Measurements from ENCODE around the gene ITK. TPM values are rescaled to one million over a fixed set of nuclear protein-coding genes. Genes with fewer than 3 reads are reported as not detected.
A peak's percentile ranks its signal among the peaks of the same experiment; 100 is the strongest.

ITK gene
- total RNA-seq, 4 donors from 2014 or later = 0.80 to 6.3 (median 1.6) TPM

- no peak overlapping the region for H3K4me3 ChIP-seq
- no peaks in the 10 kb centered on the region for H3K4me1 ChIP-seq
- no peak for TF ChIP-seq POLR2AphosphoS5 (IDR thresholded peaks at IDR 0.05)
- no peak for TF ChIP-seq EP300 (IDR thresholded peaks at IDR 0.05)
- TF ChIP-seq POLR2A (IDR thresholded peaks at IDR 0.05; ENCODE audit: low read depth) = no peak
- TF ChIP-seq, protein P1, sequence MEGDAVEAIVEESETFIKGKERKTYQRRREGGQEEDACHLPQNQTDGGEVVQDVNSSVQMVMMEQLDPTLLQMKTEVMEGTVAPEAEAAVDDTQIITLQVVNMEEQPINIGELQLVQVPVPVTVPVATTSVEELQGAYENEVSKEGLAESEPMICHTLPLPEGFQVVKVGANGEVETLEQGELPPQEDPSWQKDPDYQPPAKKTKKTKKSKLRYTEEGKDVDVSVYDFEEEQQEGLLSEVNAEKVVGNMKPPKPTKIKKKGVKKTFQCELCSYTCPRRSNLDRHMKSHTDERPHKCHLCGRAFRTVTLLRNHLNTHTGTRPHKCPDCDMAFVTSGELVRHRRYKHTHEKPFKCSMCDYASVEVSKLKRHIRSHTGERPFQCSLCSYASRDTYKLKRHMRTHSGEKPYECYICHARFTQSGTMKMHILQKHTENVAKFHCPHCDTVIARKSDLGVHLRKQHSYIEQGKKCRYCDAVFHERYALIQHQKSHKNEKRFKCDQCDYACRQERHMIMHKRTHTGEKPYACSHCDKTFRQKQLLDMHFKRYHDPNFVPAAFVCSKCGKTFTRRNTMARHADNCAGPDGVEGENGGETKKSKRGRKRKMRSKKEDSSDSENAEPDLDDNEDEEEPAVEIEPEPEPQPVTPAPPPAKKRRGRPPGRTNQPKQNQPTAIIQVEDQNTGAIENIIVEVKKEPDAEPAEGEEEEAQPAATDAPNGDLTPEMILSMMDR (IDR thresholded peaks at IDR 0.05) = no peak
- H3K27me3 ChIP-seq = peaks cover 0 to 23% (median 0%) of the 10 kb centered on the region in 4 donors
- intact Hi-C loops (cut with DNase I) = no loop called here
- peaks cover 0 to 6% (median 0%) of the 10 kb centered on the region in 4 donors for H3K9me3 ChIP-seq
- H3K27ac ChIP-seq (replicated peaks in 1 of 4) = no peak overlapping the region
- no peaks in the 10 kb centered on the region for H3K36me3 ChIP-seq
- 83% methylated on average over 12 of the region's 12 CpGs for WGBS
- peak; percentile 72 for DNase-seq (ENCODE audit: extremely low spot score)
Observed at GRCh38 chr5:157186309-157187045, 5.8 kb downstream of the ITK start.

DNA sequence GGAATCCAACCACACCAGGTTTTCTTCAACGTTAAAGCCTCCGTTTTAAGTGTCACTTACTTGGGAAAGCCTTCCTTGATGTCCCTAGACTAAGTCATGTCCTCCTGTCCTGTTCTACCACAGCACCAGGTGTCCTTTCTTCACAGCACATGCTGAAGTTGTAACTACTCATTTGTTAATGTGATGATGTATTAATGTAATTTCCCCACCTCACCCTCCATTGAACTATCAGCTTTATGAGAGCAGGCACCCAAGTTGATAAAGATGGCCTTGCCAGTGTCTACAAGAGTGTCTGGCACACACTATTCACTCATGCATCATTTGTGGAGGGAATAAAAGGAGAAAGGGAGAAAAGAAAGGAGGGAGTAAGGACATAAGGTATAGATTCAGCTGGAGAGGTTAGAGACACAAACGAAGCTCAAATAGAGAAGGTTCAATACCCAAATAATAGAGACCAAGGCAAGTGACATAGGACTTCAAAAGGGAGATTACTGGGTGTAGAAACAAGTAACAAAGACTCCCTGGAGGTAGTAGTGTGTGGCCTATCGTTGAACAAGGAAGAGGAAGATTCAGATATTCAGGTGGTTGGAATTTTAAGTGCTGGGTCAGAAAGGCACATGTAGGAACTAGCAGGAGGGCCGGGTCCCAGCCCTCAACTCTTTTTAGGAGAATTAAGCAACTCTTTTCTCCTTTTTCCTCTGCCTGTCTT is 6.6 kb downstream of the ITK start:
- H3K27me3 ChIP-seq = peaks cover 0 to 23% (median 0%) of the 10 kb centered on the region in 4 donors
- no peaks in the 10 kb centered on the region for H3K36me3 ChIP-seq
- no peaks in the 10 kb centered on the region for H3K4me1 ChIP-seq
- DNase-seq (ENCODE audit: extremely low spot score) = no peak
- TF ChIP-seq, protein P1 (IDR thresholded peaks at IDR 0.05) = no peak
- no peak for TF ChIP-seq POLR2A (IDR thresholded peaks at IDR 0.05; ENCODE audit: low read depth)
- no peak for TF ChIP-seq EP300 (IDR thresholded peaks at IDR 0.05)
- no peak for TF ChIP-seq POLR2AphosphoS5 (IDR thresholded peaks at IDR 0.05)
- no peak overlapping the region for H3K4me3 ChIP-seq
- no peak overlapping the region for H3K27ac ChIP-seq (replicated peaks in 1 of 4)
- intact Hi-C loops (cut with DNase I) = no loop called here
- peaks cover 0 to 6% (median 0%) of the 10 kb centered on the region in 4 donors for H3K9me3 ChIP-seq
- 67% methylated on average over 5 of the region's 5 CpGs for WGBS

- peaks cover 0 to 7% (median 3%) of the 10 kb centered on the region in 4 donors for H3K9me3 ChIP-seq
- peaks cover 0 to 26% (median 0%) of the 10 kb centered on the region in 4 donors for H3K27me3 ChIP-seq
- no peak overlapping the region for H3K4me3 ChIP-seq
- H3K36me3 ChIP-seq = no peaks in the 10 kb centered on the region
- no peak overlapping the region for H3K27ac ChIP-seq (replicated peaks in 1 of 4)
- peak; percentile 80 for DNase-seq (ENCODE audit: extremely low spot score)
- no peaks in the 10 kb centered on the region for H3K4me1 ChIP-seq
- intact Hi-C loops (cut with DNase I) = no loop called here
- TF ChIP-seq POLR2AphosphoS5 (IDR thresholded peaks at IDR 0.05) (no peak), EP300 (IDR thresholded peaks at IDR 0.05) (no peak)
Observed at GRCh38 chr5:157188270-157188669, 7.6 kb downstream of the ITK start.

GRCh38 chr5:157189223-157189622 is 8.6 kb downstream of the ITK start:
- Histone ChIP-seq H3K27me3 (peaks cover 0 to 17% (median 0%) of the 10 kb centered on the region in 4 donors), H3K36me3 (no peaks in the 10 kb centered on the region), H3K4me1 (no peaks in the 10 kb centered on the region), H3K4me3 (no peak overlapping the region), H3K9me3 (peaks cover 0 to 7% (median 1%) of the 10 kb centered on the region in 4 donors), H3K27ac (replicated peaks in 1 of 4) (no peak overlapping the region)
- intact Hi-C loops (cut with DNase I) = no loop called here
- no peak for TF ChIP-seq POLR2A (IDR thresholded peaks at IDR 0.05; ENCODE audit: low read depth)
- TF ChIP-seq EP300 (IDR thresholded peaks at IDR 0.05) = no peak
- TF ChIP-seq, protein P1 (IDR thresholded peaks at IDR 0.05) = no peak
- TF ChIP-seq POLR2AphosphoS5 (IDR thresholded peaks at IDR 0.05) = no peak
- DNase-seq (ENCODE audit: extremely low spot score) = peak; percentile 74
- 89% methylated on average over 7 of the region's 7 CpGs for WGBS

- H3K27ac ChIP-seq (replicated peaks in 1 of 4) = no peak overlapping the region
- 95% methylated on average over 10 of the region's 10 CpGs for WGBS
- intact Hi-C loops (cut with DNase I) = no loop called here
Observed at GRCh38 chr5:157193699-157194424, 13.2 kb downstream of the ITK start.

More at GRCh38 chr5:157193699-157194424, 13.2 kb downstream of the ITK start:
- Histone ChIP-seq H3K4me1 (no peaks in the 10 kb centered on the region), H3K4me3 (no peak overlapping the region), H3K36me3 (no peaks in the 10 kb centered on the region), H3K9me3 (peaks cover 0 to 7% (median 0%) of the 10 kb centered on the region in 4 donors), H3K27me3 (peaks cover 0 to 6% (median 0%) of the 10 kb centered on the region in 4 donors)
- TF ChIP-seq EP300 (IDR thresholded peaks at IDR 0.05) = no peak
- no peak for TF ChIP-seq POLR2A (IDR thresholded peaks at IDR 0.05; ENCODE audit: low read depth)
- TF ChIP-seq, protein P1 (IDR thresholded peaks at IDR 0.05) = no peak
- no peak for TF ChIP-seq POLR2AphosphoS5 (IDR thresholded peaks at IDR 0.05)
- DNase-seq (ENCODE audit: extremely low spot score) = no peak
